Mesenteric fat pad (tissue), 1 donor: Measurements from ENCODE around the gene NRM. TPM values are rescaled to one million over a fixed set of nuclear protein-coding genes. Genes with fewer than 3 reads are reported as not detected.
"Not testable (repeated sequence)": the region's sequence is repeated elsewhere in the genome, so short reads cannot be mapped to it uniquely, and the experiment has no call there.

Experiments
- DNase-seq: peaks from one replicate; pipeline ENCODE4 v3.0.0-alpha.2; 2020; ENCODE audit warnings: low spot score
- total RNA-seq: library from RNA; stranded (reverse); fragmentation: NEBNext Ultra II Directional; extraction: Animal tissue kit (Norgen Biotek cat#: 25700); gene quantifications from one replicate; pipeline ENCODE4 v1.2.1, GENCODE V29; 2021
- donor health status: DM: yes; HTN: yes; CAD: no.

The NRM gene
- total RNA-seq, 1 donor from 2014 or later: 7.3 TPM

DNA sequence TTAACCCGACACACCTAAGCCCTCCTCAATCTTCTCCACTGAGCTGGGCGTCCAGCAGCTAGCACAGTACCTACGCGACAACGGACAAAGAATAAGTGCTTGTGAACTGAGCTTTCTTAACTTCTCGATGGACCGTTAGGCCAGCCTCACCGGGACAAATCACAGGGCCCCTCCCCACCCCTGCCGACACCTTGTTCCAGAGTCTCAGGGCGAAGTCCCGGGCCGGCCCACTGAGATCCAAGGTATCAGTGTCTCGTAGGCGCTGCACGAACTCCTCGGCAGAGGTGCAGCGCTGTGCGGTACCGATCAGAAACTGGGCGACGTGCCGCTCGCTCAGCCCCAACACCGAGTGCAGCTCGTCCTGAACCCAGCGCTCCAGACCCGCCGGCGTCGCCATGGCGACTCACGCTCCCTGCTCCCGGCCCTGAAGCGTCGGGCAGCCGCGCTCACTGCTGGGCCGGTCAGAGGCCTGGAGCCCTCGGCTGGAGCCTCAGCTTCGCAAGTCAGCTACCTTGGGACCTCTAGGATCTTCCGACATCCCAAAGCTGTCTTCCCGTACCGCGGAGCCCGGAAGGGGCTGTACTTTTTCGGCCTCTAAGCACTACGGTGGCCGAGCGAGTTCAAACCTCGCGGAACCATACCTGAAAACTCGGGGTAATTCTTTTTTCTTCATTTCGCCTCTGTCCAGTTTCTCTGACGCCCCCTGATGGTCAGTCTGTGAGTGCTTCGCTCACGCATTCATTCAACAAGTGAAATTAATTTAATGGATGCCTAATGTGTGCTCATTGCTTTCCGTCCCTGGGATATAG, 18.1 kb downstream of the NRM start, which contains the start of gene DHX16:
TSS of gene DHX16 (minus strand) at position 562 of the 809 bp plus-strand sequence. CDS start at position 397, 165 bp downstream.
- peak; percentile 96 for DNase-seq

DNA sequence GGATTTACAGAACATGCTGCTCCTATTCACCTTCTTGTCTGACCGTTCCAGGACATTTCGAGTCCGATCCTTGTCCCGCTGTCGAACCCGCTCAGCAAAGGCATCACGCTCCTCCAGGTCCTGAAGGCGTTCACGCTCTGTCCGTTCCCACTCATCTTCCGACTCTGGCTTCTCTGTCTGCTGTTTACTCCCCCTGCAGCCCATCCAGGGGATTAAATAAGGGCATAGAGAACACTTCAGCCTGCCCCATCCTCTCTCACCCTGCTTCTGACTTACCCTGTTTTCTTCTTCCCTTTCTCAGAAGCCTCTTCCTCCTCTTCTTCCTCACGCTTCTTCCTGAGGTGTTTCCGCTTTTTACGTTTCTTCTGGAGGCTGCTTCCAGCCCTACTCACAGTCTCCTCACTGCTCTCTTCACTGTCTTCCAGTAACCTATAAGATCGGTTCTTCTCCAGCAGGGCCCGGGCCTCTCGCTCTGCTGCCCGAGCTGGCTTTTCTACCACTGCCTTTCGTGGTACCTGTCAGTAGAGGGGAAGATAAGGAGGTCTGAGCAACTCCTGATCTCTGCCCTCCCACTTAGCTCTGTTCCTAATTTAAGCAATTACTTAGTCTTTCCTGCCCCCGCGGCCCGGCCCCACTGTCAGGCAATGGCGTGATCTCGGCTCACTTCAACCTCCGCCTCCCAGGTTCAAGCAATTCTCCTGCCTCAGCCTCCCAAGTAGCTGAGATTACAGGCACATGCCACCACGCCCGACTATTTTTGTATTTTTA, 19.8 kb downstream of the NRM start:
- no peak for DNase-seq

DNA sequence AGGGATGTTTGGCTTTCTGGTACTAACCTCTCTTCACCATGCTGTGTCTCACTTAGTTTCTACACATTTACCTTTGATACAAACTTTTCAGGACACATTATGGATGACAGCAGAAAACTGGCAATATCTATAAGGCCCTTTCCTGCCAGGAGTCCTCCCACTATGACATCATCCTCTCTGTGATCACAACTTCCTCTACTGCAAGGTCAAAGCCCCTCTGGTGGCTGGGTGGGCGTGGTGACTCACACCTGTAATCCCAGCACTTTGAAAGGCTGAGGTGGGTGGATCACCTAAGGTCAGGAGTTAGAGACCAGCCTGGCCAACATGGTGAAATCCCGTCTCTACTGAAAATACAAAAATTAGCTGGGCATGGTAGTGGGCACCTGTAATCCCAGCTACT, 24.5 kb downstream of the NRM start:
- DNase-seq: not testable (repeated sequence)

DNA sequence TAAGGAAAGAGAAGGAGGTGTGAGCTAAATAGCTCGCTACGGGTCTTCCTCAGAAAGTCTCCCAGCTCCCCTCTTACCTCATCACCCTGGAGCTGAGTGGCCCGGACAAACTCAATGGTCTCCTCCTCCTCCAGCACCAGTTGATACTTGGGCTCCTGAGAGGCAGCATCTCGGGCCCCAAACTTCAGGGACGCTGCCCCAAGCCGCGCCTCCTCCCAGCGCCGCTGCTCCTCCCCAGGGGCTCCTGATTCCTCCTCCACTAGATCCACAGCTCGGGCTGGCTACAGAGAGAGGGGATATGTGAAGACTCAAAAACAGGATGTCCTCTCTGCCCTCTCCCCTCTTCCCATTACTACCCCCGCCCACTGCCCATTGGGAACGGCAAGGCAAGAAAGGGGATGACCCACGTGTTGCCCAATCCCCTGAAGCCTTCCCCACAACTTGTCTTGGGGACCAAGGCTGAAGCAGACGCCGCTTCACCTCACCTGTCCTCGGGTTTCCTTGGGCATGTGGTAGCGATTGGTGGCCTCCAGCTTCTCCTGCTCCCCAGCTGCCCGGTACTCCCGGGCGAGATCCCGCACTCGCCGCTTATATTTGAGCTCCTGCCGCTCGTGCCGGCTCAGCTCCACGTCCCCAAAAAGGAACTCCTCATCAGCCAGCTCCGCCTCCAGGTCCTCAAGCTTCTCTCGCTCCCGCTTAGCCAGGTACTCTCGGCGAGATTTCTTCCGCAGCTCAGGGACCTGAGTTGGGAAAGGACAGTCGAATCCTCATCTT, 25.6 kb downstream of the NRM start:
- no peak for DNase-seq

DNA sequence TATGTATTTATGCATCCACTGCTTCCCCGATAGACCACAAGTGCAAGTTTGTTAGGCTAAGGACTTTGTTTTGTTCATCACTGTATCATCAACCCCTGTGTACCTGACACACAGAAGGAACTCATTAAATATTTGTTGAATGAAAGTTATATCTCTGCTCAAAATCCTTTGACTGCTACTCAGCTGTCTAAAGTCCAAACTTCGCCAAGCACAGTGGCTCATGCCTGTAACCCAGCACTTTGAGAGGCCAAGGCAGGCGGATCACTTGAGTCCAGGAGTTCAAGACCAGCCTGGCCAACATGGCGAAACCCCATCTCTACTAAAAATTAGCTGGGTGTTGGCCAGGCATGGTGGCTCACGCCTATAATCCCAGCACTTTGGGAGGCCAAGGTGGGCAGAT, 32.9 kb downstream of the NRM start:
- DNase-seq: not testable (repeated sequence)

DNA sequence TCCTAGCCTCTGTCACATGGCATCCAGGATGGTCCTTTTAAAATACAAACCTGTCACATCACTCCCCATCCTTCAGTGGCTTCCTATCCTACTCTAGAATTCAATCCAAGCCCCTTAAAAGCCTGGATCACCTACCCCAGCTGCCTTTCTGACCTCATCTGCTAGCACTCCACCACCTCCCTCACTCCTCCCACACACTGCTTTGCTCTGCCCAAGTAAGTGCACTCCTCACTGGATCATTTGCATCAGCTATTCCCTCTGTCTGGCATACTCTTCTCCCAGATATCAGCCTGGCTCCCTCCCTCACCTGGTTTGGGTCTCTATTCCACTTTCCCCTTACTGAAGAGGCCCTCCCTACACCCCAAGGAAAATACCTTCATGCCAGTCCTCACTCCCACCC, 33.3 kb downstream of the NRM start:
- no peak for DNase-seq

DNA sequence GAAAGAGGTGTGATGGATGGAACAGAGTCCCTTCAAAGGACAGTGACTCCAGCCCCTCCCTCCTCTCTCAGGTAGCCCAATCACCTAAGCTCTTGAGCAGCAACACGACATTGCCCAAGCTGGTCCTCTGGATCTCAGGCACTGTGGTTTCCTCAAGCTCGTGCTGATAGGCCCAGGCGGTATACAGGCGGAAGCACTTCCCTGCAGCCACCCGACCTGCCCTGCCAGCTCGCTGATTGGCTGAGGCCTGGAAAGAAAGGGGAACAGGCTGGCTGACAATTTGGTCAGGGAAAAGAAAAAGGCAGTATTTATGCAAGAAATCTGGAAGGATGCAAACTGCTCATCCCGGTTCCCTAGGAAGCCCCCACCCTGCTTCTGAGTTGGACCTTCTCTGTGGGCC, 34.3 kb downstream of the NRM start:
- no peak for DNase-seq

DNA sequence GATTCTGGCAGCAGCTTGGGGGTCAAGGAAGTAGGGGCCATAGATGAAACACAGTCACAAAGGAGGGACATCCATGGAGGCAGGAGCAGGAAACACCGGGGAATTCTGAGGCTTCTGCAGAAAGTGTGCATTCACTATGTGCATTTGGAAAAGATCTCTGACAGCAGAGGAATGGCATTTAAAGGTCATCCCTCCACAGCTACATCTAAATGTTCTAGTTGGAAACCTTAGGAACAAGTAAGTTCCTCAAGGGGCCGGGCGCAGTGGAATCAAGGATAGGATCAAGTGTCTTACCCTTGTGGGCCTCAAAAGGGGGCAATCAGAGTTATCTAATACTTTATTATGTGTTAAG, 35.1 kb downstream of the NRM start:
- DNase-seq: no peak

DNA sequence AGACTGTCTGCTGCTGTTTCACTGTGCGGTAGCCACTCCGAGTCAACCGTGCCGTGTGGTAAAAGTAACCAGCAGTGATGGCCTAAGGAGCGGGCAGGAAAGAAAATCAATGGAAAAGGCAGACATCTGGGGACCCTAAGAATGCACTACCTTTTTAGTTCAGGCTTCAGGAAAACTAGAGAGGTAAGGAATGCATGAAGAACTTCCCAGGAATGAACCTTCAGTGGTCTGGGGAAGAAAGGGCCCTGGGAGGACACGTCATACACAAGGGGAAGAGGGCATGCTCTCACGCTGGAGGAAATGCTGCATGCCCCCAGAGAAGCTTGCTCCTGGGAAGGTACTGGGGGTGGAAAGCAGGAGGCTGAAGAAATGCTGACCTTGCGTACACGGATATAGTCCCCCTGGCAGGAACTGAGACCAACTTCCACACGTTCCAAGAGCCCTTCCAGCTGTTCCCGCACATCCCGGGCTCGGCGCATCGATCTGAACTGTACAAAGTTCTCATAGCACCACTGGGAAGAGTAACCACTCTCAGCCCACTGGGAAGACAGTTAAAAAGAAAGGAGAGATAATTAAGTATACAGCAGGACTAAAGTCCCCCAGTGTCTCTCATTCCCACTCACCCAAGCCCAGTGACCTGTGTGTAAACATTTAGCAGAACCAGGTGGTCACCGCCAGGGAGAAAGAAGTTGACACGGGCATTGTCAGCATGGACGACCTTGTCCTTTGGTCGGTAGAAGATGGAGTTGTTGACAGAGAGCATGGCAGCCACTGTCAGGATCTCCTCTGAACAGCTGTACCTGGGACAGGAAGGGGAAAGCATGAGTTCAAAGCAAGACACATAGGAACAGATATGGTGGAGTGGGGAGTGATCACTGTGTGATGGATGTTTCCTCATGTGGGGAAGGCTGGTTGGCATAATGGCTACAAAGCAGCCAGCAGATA, 35.7 kb downstream of the NRM start:
- DNase-seq: no peak

DNA sequence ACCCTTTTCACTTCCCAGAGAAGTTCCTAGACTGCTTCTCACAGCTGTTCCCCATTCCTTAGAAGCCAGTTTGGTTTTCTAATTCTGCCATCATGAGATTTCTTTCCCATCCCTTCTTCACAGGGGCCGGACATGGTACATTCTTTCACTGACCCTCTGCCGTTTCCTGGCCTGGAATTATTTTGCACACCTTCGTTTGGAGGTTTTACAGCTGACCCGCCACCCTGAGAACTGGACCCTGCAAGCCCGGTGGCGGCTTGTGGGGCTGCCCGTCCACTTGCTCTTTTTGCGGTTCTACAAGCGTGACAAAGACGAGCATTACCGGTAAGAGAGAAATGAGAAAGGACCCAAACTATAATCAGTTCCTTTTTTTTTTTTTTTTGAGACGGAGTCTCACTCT, 39.6 kb downstream of the NRM start:
- no peak for DNase-seq

DNA sequence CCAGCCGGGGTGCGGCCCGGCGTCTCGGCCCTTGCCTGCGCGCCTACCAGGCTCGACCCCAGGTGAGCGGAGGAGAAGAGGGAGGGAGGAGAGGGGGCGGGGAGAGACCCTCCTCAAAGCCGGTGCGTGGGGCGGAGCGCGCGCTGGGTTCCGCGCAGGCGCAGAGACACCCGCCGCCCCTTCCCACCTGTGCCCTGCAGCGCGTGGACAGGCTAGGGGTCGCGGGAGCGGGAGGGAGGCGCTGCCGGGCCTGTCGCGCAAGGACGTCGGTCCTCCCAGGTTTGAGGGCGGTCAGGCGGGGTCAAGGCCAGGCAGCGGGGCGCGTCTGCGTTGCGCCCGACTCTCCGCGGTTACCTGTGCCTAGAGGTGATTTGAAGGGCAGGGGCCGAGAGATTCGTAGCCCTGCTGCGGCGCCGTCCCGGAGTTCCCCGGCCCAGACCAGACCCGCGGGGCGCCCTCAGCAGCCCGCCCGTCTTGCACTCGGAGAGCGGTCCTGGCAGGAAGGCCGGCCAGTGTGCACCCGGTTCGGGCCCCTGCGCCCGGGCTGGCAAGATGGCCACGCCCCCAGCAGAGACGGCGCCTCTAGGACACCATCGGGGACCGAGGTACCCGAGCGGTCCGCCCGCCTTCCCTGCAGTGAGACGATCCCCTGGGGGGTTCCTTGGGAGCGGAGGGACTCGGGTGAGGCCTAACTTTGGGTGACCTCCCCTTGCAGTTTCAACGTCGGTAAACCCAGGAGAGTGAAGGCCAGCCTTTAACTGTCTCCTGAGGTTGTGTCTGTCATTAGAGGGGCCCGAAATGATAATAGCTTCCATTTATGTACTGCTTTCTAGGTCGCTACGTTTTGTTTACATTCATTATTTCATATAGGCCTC, 43.3 kb downstream of the NRM start:
- peak; percentile 93 for DNase-seq

DNA sequence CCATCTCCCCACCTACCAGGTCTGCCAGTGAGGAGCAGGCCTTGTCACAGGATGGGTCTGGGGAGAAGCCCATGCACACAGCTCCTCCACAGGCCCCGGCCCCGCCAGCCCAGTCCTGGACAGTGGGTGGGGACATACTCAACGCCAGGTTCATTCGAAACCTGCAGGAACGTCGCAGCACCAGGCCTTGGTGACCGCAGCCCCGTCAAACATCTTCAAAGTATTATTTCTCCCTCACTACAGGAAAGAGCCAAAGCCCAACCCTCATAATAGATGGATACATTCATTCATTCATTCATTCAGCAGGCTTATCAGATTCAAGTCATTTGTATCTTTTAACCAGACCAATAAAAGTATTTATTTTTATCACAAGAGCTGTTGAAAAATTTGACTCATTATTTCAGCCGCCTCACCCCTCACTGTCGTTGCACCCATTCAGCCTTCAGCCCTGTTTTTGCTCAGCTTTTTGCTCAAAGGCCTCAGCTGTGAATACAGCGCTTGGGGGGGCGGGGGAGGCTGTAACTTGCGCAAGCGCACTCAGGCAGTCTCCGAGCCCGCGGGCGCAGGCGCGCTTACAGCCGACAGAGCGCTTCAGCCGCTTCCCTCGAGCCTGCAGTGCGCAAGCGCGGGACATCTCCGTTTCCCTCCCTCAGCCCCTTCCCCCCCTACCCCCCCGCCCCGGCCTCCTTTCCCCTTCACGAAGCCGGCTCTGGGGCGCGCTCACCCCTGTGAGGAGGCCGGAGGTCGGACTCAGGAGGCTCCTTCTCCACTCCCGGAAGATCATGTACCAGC, 44.1 kb downstream of the NRM start, which contains the start of gene C6orf136:
TSS of gene C6orf136 (plus strand) at position 684 of the 792 bp plus-strand sequence. CDS start at position 783, 99 bp downstream.
- peak; percentile 98 for DNase-seq

DNA sequence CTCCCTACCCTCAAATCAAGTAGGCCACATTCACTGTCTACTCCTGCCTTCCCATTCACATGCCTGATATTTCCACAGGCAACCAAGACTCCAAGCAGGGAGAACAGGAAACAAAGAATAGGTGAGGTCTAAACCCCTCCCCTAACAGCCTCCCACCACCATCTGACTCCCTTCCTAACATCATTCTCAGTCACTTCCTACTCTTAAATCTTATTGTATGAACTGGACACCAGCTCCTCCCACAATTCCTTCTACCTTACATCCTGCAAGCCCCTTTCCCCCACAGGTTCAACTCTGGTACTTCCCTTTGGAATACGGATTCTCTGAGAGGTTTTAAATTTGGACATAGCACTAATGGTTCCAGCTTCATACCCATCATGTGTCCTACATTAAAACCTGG, 44.8 kb downstream of the NRM start:
- DNase-seq: no peak

DNA sequence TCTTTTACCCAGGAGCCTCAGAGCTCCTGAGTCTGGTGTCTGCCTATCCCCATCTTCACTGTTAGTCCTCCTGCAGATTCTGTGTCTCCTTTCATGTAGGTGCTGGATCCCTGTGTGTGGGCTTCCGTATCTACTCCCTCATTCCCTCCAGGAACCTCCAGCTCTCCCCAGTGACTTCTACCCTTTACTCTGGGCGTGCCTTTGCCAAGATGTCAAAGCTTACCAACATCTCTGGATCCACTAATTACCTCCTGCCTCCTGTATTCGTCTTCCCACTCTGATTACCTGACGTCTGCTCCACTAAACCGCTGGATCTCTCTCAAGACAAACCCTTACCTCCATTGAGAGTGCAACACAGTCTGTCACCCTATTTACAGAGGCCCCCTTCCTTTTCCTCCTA, 46.0 kb downstream of the NRM start:
- no peak for DNase-seq

DNA sequence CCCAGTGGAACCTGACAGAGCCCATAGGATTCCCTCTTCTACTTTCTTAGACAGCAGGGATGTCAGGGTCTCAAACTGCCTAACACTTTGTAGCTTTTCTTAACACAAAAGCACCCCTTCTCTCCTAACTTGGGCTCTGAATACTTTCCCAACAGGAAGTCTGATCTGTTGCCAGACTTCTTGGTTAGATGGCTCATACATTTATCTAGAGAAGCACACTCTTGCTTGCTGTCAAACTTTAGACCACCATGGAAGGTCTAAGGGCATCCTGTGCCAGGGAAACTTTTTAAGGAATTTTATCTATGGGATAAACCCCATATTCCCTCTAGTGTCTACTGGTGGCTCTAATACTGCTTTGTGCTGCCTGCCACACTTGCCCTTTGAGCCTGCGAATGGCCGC, 47.1 kb downstream of the NRM start:
- DNase-seq: no peak

DNA sequence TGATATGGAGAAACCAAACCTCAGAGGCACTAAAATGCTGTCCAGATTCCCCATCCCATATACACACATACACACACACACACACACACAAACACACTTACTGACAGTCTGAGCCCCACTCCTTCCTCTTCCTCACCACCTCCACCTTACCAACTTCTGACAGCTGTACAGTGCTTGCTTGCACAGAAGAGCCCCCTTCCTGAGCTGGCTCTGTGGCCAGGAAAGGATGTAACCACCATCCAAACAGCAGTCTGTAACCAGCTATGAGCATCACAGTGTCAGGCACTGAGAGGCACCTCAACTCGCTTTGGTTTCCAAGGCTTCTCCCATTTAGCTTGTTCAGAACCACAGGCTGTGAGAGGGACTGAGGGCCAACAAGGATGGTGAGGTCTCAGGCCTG, 49.7 kb downstream of the NRM start:
- DNase-seq: no peak

DNA sequence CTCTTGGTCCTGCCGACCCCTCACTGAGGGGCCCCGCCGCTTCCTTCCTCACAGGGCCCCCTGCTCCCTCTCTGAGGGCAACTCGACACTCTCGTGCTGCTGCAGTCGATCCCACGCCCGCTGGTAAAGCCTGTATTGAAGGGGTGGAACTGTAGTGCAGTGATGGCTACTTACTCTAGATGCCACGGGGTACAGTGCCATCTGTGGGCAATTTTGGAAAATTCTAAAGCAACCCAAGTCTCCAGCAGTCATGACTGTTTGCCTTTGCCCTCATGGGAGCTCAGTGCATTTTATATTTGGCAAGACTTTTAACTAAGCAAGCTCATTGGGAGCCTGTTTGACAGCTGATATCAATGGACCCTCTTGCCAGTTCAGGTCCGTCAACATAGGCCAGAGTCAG, 50.3 kb downstream of the NRM start:
- no peak for DNase-seq
